B cell (primary cell): ENCODE measurements around the gene CDYL2.

ENCODE experiments used
- CTCF ChIP-seq: fragments of 200-600 bp; IDR thresholded peaks from one replicate; pipeline ENCODE4 v1.8.0; 2022; ENCODE audit warnings: antibody characterized with exemption, mild to moderate bottlenecking
- EZH2 ChIP-seq: IDR thresholded peaks from 2 replicates; pipeline ENCODE4 v1.6.1; 2012; ENCODE audit warnings: borderline replicate concordance, low read depth, mild to moderate bottlenecking, moderate library complexity, low read length; ENCODE audit not compliant: insufficient read depth, poor library complexity, severe bottlenecking

GRCh38 chr16:80725566-80726162 lies 78.7 kb downstream of the CDYL2 start:
- no peak for TF ChIP-seq CTCF
- no peak for TF ChIP-seq EZH2
